ENCODE measurements around the gene NDUFA13.

DNA sequence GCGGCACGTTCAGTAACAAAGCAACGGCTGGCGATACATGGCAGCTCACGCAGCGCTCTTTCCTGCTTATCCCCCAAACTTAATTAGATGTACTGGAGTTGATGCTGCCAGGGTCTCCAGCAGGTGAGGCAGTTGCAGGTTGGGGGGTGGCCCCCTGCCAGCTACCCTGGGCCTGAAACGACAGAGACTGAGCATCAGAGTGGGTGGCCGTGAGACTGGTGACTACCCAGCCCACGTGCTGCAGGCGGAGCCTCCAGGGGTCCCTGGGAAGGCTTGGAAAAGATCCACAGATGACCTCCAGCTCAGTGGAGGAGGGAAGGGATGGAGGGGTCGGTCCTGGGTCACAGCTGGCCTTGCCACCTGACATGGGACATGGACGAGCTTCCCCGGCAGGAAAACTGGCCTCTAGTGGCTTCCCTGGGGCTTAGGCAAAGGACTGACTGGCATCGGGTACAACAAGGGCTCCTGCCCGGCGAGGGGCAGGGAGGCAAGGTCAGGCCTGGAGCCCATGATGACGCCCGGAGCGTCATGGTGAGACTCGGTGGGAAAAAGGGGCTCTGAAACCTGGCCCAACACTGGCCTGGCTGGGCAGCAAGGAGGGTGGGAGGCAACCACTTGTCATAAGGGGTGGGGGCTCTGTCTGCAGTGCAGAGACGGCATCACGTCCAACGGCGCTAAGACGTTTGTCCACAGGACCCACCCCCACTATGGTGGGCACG, 46.1 kb downstream of the NDUFA13 start:
- TF ChIP-seq, protein P1, sequence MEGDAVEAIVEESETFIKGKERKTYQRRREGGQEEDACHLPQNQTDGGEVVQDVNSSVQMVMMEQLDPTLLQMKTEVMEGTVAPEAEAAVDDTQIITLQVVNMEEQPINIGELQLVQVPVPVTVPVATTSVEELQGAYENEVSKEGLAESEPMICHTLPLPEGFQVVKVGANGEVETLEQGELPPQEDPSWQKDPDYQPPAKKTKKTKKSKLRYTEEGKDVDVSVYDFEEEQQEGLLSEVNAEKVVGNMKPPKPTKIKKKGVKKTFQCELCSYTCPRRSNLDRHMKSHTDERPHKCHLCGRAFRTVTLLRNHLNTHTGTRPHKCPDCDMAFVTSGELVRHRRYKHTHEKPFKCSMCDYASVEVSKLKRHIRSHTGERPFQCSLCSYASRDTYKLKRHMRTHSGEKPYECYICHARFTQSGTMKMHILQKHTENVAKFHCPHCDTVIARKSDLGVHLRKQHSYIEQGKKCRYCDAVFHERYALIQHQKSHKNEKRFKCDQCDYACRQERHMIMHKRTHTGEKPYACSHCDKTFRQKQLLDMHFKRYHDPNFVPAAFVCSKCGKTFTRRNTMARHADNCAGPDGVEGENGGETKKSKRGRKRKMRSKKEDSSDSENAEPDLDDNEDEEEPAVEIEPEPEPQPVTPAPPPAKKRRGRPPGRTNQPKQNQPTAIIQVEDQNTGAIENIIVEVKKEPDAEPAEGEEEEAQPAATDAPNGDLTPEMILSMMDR (IDR thresholded peaks at IDR 0.05), result no peak
- no peak for TF ChIP-seq POLR2A (IDR thresholded peaks at IDR 0.05)
